ENCODE data around the gene SURF1. TPM values are rescaled to one million over a fixed set of nuclear protein-coding genes. Genes with fewer than 3 reads are reported as not detected.

Gene SURF1
- total RNA-seq, 1 experiment from 2014 or later, result 45.6 TPM

GRCh38 chr9:133332381-133332730 lies 23.9 kb downstream of the SURF1 start:
- in situ Hi-C loops (cut with HindIII; ENCODE audit: low pct_unique_long_range_greater_than_20kb, low sequenced_read_pairs), result no loop called here
- CTCF ChIA-PET, result no interaction called here

GRCh38 chr9:133331641-133332380 lies 24.5 kb downstream of the SURF1 start:
- Histone ChIP-seq H3K4me3 (ENCODE audit: low read depth in 2 of 2, low read length in 2 of 2) (no peak overlapping the region), H3K9me3 (ENCODE audit: control insufficient read depth, insufficient read depth, low read depth, low read length) (no peaks in the 10 kb centered on the region), H3K27me3 (ENCODE audit: control insufficient read depth, insufficient read depth, low read length) (no peaks in the 10 kb centered on the region), H3K36me3 (ENCODE audit: control insufficient read depth, insufficient read depth, low read length) (peaks cover 8% of the 10 kb centered on the region), H3K4me1 (ENCODE audit: control insufficient read depth, insufficient read depth, low read length) (peaks cover 6% of the 10 kb centered on the region), H3K27ac (ENCODE audit: low read length) (no peak overlapping the region)
- ChIA-PET POLR2A (interaction anchor here (0.7 kb wide), 1 partner anchor 67 kb away, joined by 3 read pairs; no protein-coding TSS in a partner anchor), CTCF (no interaction called here)
- in situ Hi-C loops (cut with HindIII; ENCODE audit: low pct_unique_long_range_greater_than_20kb, low sequenced_read_pairs), result no loop called here
- DNase-seq (ENCODE audit: low read depth, low spot score) (no peak), ATAC-seq (no peak)
- intact Hi-C loops (cut with micrococcal nuclease; ENCODE audit: unreplicated experiment), result no loop called here
- no peak for TF ChIP-seq REST (IDR thresholded peaks at IDR 0.05; ENCODE audit: insufficient read depth in 1 of 2, low read depth in 2 of 2, low read length in 1 of 2)
- TF ChIP-seq POLR2AphosphoS5 (IDR thresholded peaks at IDR 0.05; ENCODE audit: low read depth, low read length), result no peak
- no peak for TF ChIP-seq SIN3A (IDR thresholded peaks at IDR 0.05; ENCODE audit: borderline replicate concordance, insufficient read depth, low read depth, low read length)
- no peak for TF ChIP-seq CTCF (IDR thresholded peaks at IDR 0.05)
- TF ChIP-seq TCF7L2 (IDR thresholded peaks at IDR 0.05; ENCODE audit: low read depth, low read length), result no peak
- no TSS peak for BruUV-seq (replicated peaks)

More at GRCh38 chr9:133332381-133332730, 23.9 kb downstream of the SURF1 start:
- POLR2A ChIA-PET, result no interaction called here
- no peaks in the 10 kb centered on the region for H3K27me3 ChIP-seq (ENCODE audit: control insufficient read depth, insufficient read depth, low read length)
- intact Hi-C loops (cut with micrococcal nuclease; ENCODE audit: unreplicated experiment), result no loop called here
- no peak overlapping the region for H3K4me3 ChIP-seq (ENCODE audit: low read depth in 2 of 2, low read length in 2 of 2)
- H3K36me3 ChIP-seq (ENCODE audit: control insufficient read depth, insufficient read depth, low read length), result peaks cover 8% of the 10 kb centered on the region
- no peak overlapping the region for H3K27ac ChIP-seq (ENCODE audit: low read length)
- peaks cover 6% of the 10 kb centered on the region for H3K4me1 ChIP-seq (ENCODE audit: control insufficient read depth, insufficient read depth, low read length)
- no TSS peak for BruUV-seq (replicated peaks)
- no peak for DNase-seq (ENCODE audit: low read depth, low spot score)
- ATAC-seq, result no peak
- H3K9me3 ChIP-seq (ENCODE audit: control insufficient read depth, insufficient read depth, low read depth, low read length), result no peaks in the 10 kb centered on the region
- TF ChIP-seq TCF7L2 (IDR thresholded peaks at IDR 0.05; ENCODE audit: low read depth, low read length), result no peak
- no peak for TF ChIP-seq CTCF (IDR thresholded peaks at IDR 0.05)
- no peak for TF ChIP-seq POLR2AphosphoS5 (IDR thresholded peaks at IDR 0.05; ENCODE audit: low read depth, low read length)
- TF ChIP-seq REST (IDR thresholded peaks at IDR 0.05; ENCODE audit: insufficient read depth in 1 of 2, low read depth in 2 of 2, low read length in 1 of 2), result no peak
- no peak for TF ChIP-seq SIN3A (IDR thresholded peaks at IDR 0.05; ENCODE audit: borderline replicate concordance, insufficient read depth, low read depth, low read length)
